SU-DHL-6 (cell line): ENCODE results near the gene GREM2.

Experiments
- H2AFZ ChIP-seq: fragments of 200-600 bp; sonication (generic); 2 replicates; pipeline ENCODE4 v1.6.1; 2014; ENCODE audit warnings: low read depth, mild to moderate bottlenecking, moderate library complexity, mixed read lengths, antibody characterized with exemption, low read length; ENCODE audit not compliant: severe bottlenecking
- H3F3A ChIP-seq: fragments of 200-600 bp; shearing (Covaris generic); 2 replicates; pipeline ENCODE4 v1.6.0; 2016; ENCODE audit warnings: antibody characterized with exemption, mild to moderate bottlenecking; ENCODE audit not compliant: insufficient read depth
- H3K27ac ChIP-seq: fragments of 200-600 bp; sonication (generic); 2 replicates; pipeline ENCODE4 v1.5.1; 2016; ENCODE audit warnings: low read depth, mild to moderate bottlenecking, low read length, moderate library complexity, mixed read lengths
- H3K27me3 ChIP-seq: fragments of 200-600 bp; sonication (generic), shearing (Covaris generic); 2 replicates; pipeline ENCODE4 v1.6.0; 2014; ENCODE audit warnings: mild to moderate bottlenecking, low read length
- H3K36me3 ChIP-seq: fragments of 200-600 bp; sonication (generic); 2 replicates; pipeline ENCODE4 v1.6.1; 2014; ENCODE audit warnings: mild to moderate bottlenecking, low read length, mixed read lengths
- H3K4me2 ChIP-seq: fragments of 300-600, 200-600 bp; shearing (Covaris generic), sonication (generic); 2 replicates; pipeline ENCODE4 v1.6.0; 2014; ENCODE audit warnings: low read length, low read depth, mild to moderate bottlenecking; ENCODE audit not compliant: poor library complexity, severe bottlenecking
- H3K4me3 ChIP-seq: fragments of 200-600 bp; sonication (generic); 2 replicates; pipeline ENCODE4 v1.5.1; 2014; ENCODE audit warnings: antibody characterized with exemption, low read length, mild to moderate bottlenecking, mixed read lengths; ENCODE audit not compliant: insufficient read depth, poor library complexity, severe bottlenecking
- H3K79me2 ChIP-seq: fragments of 200-600 bp; sonication (generic); 2 replicates; pipeline ENCODE4 v1.6.1; 2014; ENCODE audit warnings: mild to moderate bottlenecking, low read length, moderate library complexity; ENCODE audit not compliant: insufficient read depth
- H3K9ac ChIP-seq: fragments of 200-600 bp; sonication (generic); 2 replicates; pipeline ENCODE4 v1.7.0; 2014; ENCODE audit warnings: mild to moderate bottlenecking, low read length
- H3K9me2 ChIP-seq: fragments of 200-600 bp; sonication (generic); replicated peaks from 2 replicates; pipeline ENCODE4 v1.6.1; 2014; ENCODE audit warnings: low read length; ENCODE audit not compliant: insufficient read depth
- H3K9me3 ChIP-seq: fragments of 200-600 bp; sonication (generic); 2 replicates; pipeline ENCODE4 v1.6.1; 2014; ENCODE audit warnings: low read length, mixed read lengths; ENCODE audit not compliant: insufficient read depth
- H4K20me1 ChIP-seq: fragments of 200-600 bp; sonication (generic); 2 replicates; pipeline ENCODE4 v1.6.1; 2014; ENCODE audit warnings: low read depth, mild to moderate bottlenecking, antibody characterized with exemption, low read length, moderate library complexity, mixed read lengths
- CTCF ChIP-seq: fragments of 200-600 bp; sonication (generic); IDR thresholded peaks from one replicate; pipeline ENCODE4 v1.5.1; 2017; ENCODE audit warnings: antibody characterized with exemption, mild to moderate bottlenecking, low read length, moderate library complexity; ENCODE audit not compliant: insufficient read depth, poor library complexity, severe bottlenecking
- EZH2phosphoT487 ChIP-seq: fragments of 200-600 bp; sonication (generic), shearing (Covaris generic); conservative IDR thresholded peaks from 2 replicates; pipeline ENCODE4 v1.6.1; 2018; ENCODE audit warnings: mild to moderate bottlenecking, antibody characterized with exemption, low read length, moderate library complexity, mixed read lengths

GREM2 gene

GRCh38 chr1:240517891-240518290 is 94.1 kb downstream of the GREM2 start:
- Histone ChIP-seq H3K27me3 (no peaks in the 10 kb centered on the region), H3K9me3 (no peaks in the 10 kb centered on the region), H3K27ac (no peak overlapping the region), H4K20me1 (no peaks in the 10 kb centered on the region), H3K36me3 (no peaks in the 10 kb centered on the region), H3F3A (no peaks in the 10 kb centered on the region), H3K4me3 (no peak overlapping the region), H3K4me2 (no peak overlapping the region), H3K9me2 (no peaks in the 10 kb centered on the region), H3K79me2 (no peaks in the 10 kb centered on the region), H3K9ac (no peak overlapping the region), H2AFZ (no peak overlapping the region)
- TF ChIP-seq EZH2phosphoT487 (no peak), CTCF (no peak)

GRCh38 chr1:240516069-240516468 is 95.9 kb downstream of the GREM2 start:
- H3K36me3 ChIP-seq: no peaks in the 10 kb centered on the region
- no peaks in the 10 kb centered on the region for H3K79me2 ChIP-seq
- H2AFZ ChIP-seq: no peak overlapping the region
- no peaks in the 10 kb centered on the region for H3K27me3 ChIP-seq
- no peak overlapping the region for H3K9ac ChIP-seq
- no peaks in the 10 kb centered on the region for H3F3A ChIP-seq
- H4K20me1 ChIP-seq: no peaks in the 10 kb centered on the region
- H3K4me2 ChIP-seq: no peak overlapping the region
- H3K9me3 ChIP-seq: no peaks in the 10 kb centered on the region
- no peak for TF ChIP-seq EZH2phosphoT487
- TF ChIP-seq CTCF: no peak
- H3K9me2 ChIP-seq: no peaks in the 10 kb centered on the region
- no peak overlapping the region for H3K27ac ChIP-seq
- H3K4me3 ChIP-seq: no peak overlapping the region

GRCh38 chr1:240515505-240515904 is 96.5 kb downstream of the GREM2 start:
- no peaks in the 10 kb centered on the region for H3K9me2 ChIP-seq
- H3K9ac ChIP-seq: no peak overlapping the region
- no peak overlapping the region for H3K27ac ChIP-seq
- no peaks in the 10 kb centered on the region for H3K79me2 ChIP-seq
- H3K27me3 ChIP-seq: no peaks in the 10 kb centered on the region
- no peak overlapping the region for H2AFZ ChIP-seq
- H3K36me3 ChIP-seq: no peaks in the 10 kb centered on the region
- H3K4me2 ChIP-seq: no peak overlapping the region
- H3K4me3 ChIP-seq: no peak overlapping the region
- H3F3A ChIP-seq: no peaks in the 10 kb centered on the region
- no peaks in the 10 kb centered on the region for H4K20me1 ChIP-seq
- TF ChIP-seq EZH2phosphoT487 (no peak), CTCF (no peak)
- H3K9me3 ChIP-seq: no peaks in the 10 kb centered on the region

GRCh38 chr1:240511789-240512188 is 100.2 kb downstream of the GREM2 start:
- H4K20me1 ChIP-seq: no peaks in the 10 kb centered on the region
- H3F3A ChIP-seq: no peaks in the 10 kb centered on the region

More at GRCh38 chr1:240511789-240512188, 100.2 kb downstream of the GREM2 start:
- no peak overlapping the region for H2AFZ ChIP-seq
- no peaks in the 10 kb centered on the region for H3K9me2 ChIP-seq
- H3K9me3 ChIP-seq: no peaks in the 10 kb centered on the region
- no peak for TF ChIP-seq EZH2phosphoT487
- TF ChIP-seq CTCF: no peak
- H3K4me3 ChIP-seq: no peak overlapping the region
- no peak overlapping the region for H3K27ac ChIP-seq
- no peaks in the 10 kb centered on the region for H3K27me3 ChIP-seq
- H3K79me2 ChIP-seq: no peaks in the 10 kb centered on the region
- H3K9ac ChIP-seq: no peak overlapping the region
- no peak overlapping the region for H3K4me2 ChIP-seq
- H3K36me3 ChIP-seq: no peaks in the 10 kb centered on the region
